HG02763 (cell line): Measurements from ENCODE around the gene DCN.
"Not testable (repeated sequence)": the region's sequence is repeated elsewhere in the genome, so short reads cannot be mapped to it uniquely, and the experiment has no call there.

Experiments
- ATAC-seq: cut with Tn5 transposase; IDR thresholded peaks from one replicate; pipeline ENCODE4 v1.9.1; 2021; ENCODE audit warnings: mild to moderate bottlenecking, moderate library complexity; ENCODE audit not compliant: unreplicated experiment

DCN gene, protein sequence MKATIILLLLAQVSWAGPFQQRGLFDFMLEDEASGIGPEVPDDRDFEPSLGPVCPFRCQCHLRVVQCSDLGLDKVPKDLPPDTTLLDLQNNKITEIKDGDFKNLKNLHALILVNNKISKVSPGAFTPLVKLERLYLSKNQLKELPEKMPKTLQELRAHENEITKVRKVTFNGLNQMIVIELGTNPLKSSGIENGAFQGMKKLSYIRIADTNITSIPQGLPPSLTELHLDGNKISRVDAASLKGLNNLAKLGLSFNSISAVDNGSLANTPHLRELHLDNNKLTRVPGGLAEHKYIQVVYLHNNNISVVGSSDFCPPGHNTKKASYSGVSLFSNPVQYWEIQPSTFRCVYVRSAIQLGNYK

DNA sequence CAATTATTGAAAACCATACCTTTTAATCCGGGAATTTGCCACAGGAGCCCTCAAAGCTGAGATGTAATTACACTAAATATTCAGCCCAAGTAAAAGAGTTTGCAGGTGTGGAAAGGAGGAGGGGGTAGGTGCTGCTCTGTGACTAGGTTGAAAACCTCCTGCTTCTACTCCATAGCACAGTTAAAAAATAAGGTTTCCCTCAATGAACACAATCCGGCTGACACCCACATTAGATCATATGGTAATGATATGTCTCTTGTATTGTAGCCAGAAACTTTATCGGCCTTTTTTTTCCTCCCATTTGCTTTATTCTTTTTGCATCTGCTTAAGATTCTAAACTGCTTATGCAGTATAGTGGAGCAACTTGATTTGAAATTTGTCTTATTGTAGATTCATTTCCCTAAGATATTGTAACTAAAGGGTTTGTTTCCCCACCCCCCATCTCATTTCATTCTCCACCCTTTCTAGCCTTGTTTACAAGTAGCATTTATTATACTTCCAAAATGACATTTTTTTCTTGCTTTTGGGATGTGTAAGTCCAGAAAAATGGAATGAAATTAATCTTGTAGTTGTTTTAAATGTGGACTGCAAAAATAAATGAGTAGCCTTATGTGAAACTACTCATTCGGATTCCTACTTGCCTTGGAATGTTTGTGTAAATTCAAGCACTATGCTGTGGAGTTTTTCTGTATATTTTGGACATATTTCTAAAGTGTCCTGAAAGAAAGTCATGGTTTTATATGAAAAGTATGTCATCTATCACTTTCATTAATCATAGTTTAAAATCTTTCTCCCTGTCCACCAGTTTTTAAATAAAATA, at the start of gene DCN:
Gene DCN (minus strand): TSS at position 182 of the 820 bp plus-strand sequence. CDS start 4,265 bp downstream, outside the sequence.
- no peak for ATAC-seq

DNA sequence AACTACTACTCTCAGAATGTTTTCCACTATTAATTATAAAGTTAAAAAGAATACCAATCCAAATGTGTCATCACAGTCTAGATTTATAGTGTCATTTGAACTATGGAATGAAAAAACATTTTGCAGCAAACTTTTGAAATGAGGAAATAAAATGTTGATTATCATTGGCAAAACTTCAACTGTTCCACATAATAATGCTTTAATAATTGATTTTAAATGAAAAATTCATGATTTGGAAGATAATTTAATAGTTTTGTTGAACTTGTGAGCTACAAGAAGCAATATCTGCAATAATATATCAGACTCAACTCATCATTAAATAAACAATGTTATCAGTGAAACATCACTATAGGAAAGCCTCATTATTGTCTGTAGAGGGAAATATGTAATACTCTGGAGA, 48.2 kb upstream of the DCN start:
- no peak for ATAC-seq

DNA sequence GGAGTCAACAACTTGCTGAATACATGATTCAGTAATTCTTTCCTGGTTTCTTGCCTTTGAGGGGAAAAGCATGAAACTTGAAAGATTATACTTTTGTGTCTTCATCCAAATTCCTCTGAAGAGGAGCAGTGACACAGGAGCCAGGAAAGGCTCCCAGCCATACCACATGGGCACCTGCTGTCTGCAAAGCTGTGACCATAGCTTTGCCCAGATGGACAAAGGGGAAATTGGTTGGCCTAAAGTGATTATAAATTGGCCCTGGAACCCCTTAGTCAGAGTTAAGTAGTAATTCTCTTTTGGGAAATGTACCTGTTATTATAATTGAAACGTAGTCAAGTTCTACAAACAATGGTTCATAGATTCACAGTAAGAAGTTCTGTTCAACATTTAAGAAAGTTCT, 44.3 kb upstream of the DCN start:
- ATAC-seq, result no peak

DNA sequence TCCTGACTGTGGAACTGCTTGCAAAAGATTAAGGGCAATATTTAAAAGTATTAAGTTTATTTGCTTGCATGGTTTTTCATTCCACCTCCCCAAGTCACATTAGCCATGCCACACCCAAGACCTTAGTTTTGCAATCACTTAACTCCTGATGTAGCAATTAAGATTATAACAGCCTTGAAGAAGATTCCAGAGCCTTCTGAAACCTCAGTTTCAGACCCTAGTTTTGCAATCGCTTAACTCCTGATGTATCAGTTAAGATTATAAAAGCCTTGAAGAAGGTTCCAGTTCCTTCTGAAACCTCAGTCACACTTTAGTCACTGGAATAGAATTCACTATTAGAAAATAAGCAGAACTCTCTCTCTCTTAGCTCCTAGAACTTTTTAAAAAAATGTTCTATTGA, 42.7 kb upstream of the DCN start:
- ATAC-seq, result no peak

DNA sequence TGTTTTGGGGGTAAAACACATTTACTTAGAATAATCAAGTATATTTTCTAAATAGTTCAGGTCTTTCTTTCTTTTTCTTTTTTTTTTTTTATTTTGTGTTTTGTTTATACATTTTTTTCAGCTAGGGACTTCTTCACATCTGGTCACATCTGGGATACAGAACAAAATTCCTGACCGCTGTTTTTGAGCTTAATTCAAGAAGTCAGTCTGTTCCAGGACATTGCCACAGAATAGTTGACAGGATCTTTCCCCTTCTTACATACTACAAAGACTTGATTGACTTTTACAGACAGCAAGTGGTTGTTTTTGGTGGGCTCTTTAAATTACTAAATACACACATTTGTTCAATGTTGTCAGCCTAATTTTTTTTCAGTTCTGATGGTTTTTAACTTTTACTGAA, 41.8 kb upstream of the DCN start:
- no peak for ATAC-seq

DNA sequence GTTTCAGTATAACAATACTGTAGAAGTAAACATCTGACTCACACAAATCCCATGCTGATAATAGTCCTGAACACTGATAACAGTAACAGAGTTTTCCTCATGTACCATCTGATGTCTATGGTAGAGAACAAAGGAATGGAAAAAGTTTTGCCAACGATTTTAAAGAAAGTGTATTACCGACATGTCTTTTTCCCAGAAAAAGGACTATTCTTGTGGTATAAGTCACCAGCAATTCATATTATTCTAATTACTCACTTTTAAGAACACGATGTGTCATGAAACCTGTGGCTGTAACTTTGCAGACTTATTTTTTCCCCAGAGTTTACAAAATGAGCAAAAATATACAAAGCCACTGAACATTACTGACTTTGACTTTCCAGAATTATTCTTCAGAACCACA, 40.1 kb upstream of the DCN start:
- ATAC-seq, result no peak

DNA sequence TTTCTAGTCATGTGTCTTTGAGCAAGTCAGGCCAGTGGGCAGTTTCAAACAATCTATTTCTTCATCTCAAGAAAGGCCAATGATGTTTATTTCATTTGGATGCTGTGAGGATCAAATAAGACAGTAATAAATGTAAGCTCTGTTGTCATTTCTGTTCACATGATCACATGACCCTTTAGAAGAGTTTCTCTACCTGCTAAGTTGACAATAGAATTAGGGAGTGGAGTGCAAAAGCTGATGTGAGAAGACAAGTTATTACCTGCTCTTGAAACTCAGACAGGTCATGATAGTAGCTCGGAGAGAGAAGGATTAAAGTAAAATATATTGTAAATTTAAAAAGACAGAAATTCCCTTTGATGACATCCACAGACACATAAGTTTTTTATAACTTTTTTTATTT, 37.3 kb upstream of the DCN start:
- no peak for ATAC-seq

DNA sequence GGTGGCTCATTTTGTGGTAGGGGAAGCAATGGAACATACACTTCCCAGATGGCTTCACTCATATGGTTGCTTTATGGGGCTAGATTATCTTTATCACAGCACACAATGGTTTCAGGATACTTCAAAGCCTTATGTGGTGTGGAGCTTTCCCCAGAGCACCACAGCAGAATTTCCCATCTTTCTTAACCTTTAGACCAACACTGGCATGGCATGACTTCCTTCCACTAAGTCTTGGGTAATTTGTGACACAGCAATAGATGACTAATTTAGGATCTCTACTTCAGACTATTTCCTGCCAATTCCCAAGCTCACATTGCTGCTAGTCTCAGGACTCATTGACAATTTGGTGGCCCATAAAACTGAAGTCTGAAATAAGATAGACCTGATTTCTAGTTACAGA, 36.9 kb upstream of the DCN start:
- no peak for ATAC-seq

DNA sequence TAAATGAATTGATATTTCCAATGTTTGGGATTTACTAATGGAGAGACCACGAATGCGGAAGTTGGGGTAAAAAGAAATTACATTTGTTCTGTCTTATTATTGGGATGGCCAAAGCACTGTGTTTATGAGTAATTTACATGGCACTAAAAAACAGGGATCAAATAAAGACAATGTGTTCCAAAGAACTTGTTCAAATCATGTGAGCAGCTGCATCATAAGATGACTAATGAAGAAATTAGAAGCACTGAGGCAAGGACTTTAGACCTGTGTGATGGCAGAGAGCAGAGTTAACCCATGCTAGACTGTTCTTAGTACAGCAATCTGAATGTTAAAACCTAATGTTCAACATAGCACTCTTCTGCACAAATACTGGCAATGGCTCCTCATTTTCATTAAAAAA, 34.3 kb upstream of the DCN start:
- ATAC-seq, result no peak

DNA sequence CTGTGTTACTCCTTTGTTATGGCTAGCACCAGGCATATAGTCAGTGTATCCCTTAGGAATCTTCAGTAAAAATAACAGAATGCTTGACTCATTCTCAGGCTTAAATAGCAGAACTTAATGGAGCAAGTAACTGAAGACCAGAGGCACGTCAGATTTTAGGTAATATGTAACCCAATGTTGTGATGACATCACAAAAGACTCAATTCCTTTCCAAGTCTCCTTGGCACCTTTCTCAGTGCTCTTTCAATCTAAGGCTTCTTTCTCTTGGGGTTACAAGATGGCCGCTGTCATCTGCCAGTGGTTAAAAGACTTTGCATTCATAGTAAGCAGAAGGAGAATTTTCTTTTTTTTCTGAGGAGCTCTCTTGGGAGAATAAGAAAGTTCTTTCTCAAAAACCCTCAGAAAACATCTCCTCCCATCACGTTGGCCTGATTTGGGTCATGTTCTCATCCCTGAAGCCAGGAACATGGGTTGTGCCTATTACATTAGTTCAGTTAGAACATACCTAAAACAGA, 33.4 kb upstream of the DCN start:
- ATAC-seq, result no peak

DNA sequence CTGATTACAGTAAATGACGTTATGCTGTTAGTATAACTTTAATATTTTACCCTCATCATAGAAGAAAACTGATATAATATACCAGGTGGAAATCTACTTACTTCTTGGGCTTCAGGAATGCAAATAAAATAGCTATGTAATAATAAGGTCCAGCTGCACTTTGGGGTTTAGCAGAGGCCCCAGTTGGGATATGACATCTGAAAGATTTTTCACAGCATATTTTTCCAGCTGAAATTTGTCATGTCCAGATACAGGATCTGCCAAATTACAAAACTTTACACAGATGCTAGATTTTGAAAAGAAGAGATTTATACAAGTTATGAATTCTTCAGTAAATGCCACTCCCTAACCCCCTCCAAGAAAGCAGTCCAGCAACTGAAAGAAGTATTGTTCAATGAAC, 29.2 kb upstream of the DCN start:
- no peak for ATAC-seq

DNA sequence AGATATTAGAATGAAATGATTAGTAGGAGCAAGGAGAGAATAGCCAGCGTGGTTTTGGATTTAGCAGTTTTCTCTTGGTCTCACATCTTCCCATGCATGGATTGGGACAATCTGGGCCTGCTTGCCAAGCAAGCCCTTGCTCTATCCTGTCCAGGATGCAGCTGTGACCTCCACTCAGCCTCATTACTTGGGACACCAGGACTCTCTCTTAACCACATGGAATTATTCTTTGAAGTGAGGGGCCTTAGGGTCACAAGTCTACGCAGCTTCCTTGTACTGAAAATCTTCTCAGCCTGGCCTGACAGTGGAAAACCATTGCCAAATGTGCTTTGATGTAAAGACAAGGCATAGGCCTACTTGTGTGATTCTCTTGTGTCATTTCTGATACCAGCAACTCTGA, 28.0 kb upstream of the DCN start:
- no peak for ATAC-seq

DNA sequence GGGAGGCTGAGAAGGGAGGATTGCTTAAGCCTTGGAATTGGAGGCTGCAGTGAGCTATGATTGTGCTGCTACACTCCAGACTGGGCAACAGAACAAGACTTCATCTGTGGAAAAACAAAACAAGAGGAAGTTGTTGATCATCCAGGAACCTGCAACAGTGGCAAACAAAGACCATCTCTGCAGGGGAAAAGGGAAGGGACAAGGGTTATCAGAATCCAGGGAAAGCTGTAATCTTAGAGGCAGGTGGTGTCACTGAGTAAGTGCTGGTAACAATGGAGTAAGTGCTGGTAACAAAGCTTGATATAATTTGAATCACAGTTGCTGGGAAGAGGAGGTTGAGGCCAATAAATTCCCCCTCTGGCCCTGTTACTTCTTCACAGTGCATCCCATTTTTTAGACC, 27.5 kb upstream of the DCN start:
- ATAC-seq, result no peak

DNA sequence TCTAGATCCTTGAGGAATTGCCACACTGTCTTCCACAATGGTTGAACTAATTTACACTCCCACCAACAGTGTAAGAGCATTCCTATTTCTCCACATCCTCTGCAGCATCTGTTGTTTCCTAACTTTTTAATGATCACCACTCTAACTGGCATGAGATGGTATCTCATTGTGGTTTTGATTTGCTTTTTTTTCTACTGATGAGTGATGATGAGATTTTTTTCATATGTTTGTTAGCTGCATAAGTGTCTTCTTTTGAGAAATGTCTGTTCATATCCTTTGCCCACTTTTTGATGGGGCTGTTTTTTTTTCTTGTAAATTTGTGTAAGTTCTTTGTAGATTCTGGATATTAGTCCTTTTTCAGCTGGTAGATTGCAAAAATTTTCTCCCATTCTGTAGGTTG, 24.7 kb upstream of the DCN start:
- not testable (repeated sequence) for ATAC-seq

DNA sequence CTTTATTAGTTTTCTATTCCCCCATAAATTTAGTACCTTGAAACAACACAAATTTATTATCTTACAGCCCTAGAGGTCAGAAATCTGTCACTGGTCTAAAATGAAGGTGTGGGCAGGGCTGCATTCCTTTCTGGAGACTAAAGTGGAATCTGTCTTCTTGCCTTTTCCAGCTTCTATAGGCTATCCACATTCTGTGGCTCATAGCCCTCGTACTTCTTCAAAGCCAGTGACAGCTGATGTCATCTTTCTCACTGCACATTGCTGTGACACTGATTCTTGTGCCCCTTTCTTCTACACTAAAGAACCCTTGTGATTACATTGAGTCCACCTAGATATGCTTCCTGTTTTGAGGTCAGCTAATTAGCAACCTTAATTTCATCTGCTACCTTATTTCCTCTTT, 23.2 kb upstream of the DCN start:
- ATAC-seq, result no peak

DNA sequence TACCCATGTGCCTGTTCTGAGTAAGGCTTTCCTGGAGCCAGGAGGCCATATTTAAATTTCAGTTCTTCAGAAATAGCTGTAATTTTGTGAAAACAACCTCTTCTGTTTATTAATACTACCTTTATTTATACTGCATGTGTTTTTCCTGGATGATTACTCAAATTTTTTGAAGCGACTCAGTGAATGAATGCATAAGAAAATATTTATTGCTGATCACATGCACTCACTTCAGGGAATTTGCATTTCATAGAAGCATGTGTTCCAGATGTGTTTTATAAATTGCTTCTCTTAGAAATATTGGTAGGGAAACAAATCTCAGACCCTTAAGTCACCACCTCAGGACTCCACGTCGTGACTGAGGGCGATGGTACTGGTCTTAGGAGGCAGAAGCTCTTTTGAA, 21.8 kb upstream of the DCN start:
- ATAC-seq, result no peak

DNA sequence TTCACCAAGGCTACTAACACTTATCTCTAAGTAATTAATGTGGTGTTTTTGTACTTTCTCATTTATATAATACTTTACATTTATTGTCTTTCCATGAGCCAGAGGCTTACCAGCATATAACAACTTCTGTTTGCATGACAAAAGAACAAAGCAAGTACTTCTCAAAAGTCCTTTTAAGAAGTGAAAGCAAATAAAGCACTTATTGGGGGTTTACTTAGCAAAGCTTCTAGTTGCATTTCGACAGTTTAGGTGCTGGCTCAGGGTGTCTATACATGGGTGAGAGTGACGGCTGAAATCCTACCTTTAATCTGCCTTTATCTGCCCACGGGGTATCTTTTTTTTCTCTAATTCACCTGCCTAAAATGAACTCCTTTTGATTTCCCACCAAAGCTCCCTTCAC, 21.0 kb upstream of the DCN start:
- ATAC-seq, result no peak

DNA sequence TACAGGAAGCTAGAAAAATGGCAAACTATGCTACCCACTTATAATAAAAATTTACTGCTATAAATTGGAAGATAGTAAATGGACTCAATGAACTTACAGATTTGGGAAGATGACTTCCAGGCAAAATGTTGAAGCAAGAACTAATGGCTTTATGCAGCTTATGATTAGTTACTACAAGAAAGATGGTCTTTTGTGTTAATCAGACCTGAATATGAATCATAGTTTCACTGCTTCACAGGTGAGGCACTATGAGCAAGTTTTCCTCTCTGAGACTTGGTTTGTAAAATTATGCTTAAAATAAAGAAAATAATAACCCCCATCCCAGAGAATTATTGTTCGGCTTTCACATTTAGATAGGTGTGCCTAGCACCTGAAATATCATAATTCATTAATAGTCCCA, 19.8 kb upstream of the DCN start:
- ATAC-seq, result no peak

DNA sequence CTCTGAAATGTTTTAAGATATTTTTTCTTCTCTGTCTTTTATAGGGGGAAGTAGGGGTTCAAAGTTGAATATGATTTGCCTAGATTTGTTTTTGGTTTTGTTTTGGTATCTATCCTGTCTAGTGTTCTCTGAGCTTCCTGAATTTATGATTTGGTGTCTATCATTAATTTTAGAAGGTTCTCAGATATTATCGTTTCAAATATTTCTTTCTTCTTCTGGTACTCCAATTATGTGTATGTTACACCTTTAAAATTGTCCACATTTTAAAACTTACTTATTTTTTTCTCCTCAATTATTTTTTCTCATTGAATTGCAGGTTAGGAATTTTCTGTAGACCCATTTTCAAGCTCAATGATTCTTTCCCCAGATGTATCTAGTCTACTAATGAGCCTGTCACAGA, 13.8 kb upstream of the DCN start:
- no peak for ATAC-seq

DNA sequence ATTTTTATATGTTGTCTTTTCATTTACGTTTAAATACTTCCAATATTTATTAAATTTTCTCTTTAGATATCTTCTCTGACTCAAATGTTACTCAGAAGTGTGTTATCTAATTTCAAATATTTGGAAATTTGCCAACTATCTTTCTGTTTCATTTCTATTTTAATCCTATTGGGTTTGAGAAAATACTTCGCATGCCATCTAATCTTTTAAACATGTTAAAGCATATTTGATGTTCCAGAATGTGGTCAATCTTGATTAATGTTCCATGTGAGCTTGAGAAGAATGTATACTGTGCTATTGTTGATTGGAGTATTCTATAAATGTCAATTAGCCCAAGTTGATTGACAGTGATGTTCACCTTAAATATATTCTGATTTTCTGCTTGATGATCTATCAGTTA, 11.9 kb upstream of the DCN start:
- no peak for ATAC-seq

DNA sequence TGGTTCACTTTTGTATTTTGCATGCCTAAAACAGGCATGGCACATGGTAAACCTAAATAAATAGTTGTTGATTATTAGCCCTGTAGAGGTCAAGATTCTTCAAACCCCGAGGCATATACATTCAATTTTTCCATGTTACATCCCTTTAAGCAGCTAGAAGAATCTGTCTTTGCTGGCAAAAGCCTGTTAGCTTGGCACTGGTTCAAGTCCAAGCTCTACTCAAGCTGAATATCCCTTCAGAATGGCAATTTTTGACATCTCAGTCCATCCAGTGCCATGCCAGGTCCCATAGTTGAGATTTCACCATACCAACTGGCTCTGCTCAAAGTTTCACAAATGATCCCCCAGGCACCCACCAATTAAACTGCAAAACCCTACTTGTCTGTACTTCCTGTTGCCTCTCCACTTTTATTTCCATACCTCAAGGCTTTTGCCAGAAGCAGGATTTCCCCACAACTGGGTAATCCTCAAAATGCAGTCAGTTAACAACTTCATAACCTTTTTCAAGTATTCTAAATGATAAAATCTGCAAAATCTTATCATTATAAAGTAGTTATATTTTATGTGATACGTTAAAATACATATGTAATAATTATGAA, 9.0 kb upstream of the DCN start:
- no peak for ATAC-seq

DNA sequence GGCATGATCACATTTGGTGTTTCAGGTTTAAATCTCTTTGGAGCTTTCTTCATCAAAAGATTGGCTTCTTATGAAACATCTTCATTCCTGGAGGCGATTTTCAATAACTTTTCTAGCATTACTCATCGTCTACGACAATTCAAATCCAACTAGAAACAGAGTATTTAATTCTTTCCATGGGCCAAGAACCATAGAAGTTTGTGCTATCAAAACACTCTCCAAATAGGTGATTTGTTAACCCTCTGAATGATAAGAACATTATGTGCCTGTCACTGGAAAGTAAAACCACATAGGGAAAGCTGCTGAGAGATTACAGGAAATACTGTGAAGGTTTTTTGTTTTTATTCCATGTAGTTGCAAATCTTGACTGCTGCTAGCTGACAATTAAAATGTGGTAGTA, 6.9 kb upstream of the DCN start:
- ATAC-seq, result no peak
